HUDEP-2 (cell line): Measurements from ENCODE around the gene NPY4R.
"Not testable (repeated sequence)": the region's sequence is repeated elsewhere in the genome, so short reads cannot be mapped to it uniquely, and the experiment has no call there.

Experiments used
- DNase-seq, 76 experiments: peaks; one replicate each; lab custom pipeline; 2025; ENCODE audit not compliant: unreplicated experiment in 76 of 76; lab: John Stamatoyannopoulos, UW

The NPY4R gene, protein sequence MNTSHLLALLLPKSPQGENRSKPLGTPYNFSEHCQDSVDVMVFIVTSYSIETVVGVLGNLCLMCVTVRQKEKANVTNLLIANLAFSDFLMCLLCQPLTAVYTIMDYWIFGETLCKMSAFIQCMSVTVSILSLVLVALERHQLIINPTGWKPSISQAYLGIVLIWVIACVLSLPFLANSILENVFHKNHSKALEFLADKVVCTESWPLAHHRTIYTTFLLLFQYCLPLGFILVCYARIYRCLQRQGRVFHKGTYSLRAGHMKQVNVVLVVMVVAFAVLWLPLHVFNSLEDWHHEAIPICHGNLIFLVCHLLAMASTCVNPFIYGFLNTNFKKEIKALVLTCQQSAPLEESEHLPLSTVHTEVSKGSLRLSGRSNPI

GRCh38 chr10:46465765-46466164, at the start of gene NPY4R:
TSS of gene NPY4R (minus strand) at chr10:46465958. CDS start at chr10:46462635, 3,323 bp downstream.
- not testable (repeated sequence) for DNase-seq

DNA sequence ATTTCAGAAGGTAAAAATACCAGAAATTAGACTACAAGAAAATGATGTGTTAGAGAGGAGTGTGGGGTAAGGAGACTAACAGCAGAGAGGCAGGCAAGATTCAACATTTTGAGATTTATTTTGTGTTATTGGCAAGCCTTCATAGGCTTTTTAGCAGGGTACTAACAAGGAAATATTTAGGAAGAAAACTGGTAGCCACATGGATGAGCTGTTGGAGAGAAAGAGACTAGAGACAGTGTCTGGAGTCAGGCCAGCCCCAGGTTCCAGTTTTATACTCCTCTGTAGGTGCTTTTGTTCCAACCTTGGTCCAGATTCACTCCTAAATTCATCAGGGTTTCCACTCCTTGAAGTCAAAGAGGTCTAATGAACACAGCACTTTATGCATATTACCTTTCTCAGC, 49.6 kb upstream of the NPY4R start:
- no peak for DNase-seq

DNA sequence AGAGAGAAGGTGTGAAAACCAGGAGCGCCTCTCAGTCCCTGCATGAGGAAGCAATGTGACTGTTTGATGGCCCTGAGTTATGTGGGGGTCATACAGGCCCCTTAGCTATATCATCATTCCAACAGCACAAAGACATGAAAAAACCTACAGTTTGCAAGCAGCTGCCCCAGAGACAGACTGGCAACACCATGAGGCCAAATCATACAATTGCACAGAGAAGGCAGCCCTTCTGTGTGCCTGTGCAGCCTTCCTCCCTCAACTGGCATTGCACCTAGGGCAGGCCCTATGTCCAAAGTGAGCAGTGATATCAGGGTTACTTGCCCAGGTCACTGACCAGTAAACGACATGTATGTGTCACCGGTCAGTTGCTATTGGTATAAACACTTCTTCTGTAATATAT, 49.1 kb upstream of the NPY4R start:
- no peak for DNase-seq

GRCh38 chr10:46514431-46514861, 48.7 kb upstream of the NPY4R start:
- no peak for DNase-seq

DNA sequence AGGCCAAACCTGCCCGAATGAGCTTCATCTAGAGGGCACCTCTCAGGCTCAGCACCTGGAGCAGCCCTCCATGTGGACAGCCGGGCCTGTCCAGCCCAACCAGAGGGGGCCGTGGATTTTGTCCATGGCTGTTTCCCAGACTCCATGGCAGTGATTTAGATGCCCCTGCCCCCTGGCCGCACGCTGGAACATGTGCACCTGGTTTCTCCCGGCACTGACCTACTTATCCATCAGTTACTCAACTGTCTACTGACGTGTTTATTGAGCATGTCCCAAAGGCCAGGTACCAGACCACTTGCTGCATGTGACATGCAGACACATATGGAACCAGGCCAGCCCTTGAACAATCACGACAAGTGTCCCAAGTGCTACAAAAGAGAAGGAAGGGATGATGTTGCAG, 47.6 kb upstream of the NPY4R start:
- DNase-seq = not testable (repeated sequence)

DNA sequence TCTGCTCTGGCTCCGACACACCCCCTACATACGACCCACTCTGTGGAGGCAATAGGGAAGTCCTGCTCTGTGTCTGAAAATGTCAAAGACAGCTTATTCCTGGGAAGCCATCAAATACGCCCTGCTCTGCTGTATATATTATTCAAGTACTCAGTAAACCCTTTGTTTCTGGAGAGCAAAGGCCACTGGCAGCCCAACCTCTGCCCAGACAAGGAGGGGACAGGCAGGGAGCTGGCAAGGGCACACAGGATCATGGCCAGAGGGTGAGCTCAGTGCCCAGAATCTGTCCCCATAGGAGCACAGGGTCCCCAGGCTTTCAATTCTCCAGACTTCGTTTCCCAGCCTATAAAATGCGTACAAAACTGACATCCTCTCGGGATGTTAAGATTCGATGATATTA, 47.0 kb upstream of the NPY4R start:
- not testable (repeated sequence) for DNase-seq

GRCh38 chr10:46512002-46512401, 46.2 kb upstream of the NPY4R start:
- not testable (repeated sequence) for DNase-seq

- DNase-seq = not testable (repeated sequence)
These were observed 34.2 kb upstream of the NPY4R start for GRCh38 chr10:46499990-46500389.

DNA sequence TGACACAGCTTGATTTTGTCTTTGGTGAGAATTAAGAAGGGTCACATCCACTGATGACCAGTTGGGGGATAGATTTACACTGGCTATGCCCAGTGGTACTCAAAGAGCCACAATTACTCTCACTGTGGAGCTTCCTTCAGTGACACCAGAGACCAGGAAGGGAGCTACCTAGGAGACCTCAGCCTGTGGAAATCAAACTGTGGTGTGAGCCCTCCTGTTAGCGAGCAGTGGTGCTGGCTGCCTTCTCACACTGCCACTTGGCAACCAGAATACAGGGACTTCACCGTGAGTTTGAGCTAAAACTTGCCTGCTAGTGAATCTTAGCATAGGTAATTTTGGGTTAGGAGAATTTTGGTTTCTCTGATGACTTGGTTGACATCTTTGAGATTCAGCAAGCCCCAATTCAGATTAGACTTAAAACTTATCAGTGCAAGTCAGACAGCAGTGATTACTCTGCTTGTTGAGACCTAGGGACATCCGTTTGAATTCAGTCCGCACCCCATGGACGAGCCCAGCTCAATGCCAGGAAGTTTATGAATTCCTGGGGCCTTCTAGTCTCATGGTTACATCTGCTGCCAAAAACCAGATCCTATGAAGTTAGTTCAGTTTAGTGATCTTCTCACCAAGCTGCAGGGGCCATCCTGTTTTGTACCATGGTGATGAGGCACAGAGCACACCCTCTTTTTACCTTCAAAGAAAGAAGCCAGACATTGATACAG, 33.4 kb upstream of the NPY4R start:
- not testable (repeated sequence) for DNase-seq

GRCh38 chr10:46497878-46498277, 32.1 kb upstream of the NPY4R start:
- DNase-seq = not testable (repeated sequence)

DNA sequence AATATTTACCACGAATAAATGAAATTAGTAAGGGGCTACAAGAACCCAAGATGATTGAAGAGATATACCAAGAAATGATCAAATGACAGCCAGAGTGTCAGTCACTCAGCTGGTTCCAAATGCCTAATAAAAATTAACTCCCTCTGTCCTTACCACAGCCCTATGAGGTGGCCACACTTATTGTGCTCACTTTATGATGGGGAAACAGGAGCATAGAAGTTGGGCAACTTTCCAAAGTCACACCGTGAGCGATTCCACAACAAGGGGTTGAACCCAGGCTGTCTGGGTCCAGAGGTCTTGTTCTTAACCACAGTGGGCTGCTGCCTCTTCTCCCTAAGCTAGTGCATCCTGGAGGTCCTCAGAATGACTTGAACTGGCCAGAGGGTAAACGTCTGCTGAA, 31.6 kb upstream of the NPY4R start:
- not testable (repeated sequence) for DNase-seq

DNA sequence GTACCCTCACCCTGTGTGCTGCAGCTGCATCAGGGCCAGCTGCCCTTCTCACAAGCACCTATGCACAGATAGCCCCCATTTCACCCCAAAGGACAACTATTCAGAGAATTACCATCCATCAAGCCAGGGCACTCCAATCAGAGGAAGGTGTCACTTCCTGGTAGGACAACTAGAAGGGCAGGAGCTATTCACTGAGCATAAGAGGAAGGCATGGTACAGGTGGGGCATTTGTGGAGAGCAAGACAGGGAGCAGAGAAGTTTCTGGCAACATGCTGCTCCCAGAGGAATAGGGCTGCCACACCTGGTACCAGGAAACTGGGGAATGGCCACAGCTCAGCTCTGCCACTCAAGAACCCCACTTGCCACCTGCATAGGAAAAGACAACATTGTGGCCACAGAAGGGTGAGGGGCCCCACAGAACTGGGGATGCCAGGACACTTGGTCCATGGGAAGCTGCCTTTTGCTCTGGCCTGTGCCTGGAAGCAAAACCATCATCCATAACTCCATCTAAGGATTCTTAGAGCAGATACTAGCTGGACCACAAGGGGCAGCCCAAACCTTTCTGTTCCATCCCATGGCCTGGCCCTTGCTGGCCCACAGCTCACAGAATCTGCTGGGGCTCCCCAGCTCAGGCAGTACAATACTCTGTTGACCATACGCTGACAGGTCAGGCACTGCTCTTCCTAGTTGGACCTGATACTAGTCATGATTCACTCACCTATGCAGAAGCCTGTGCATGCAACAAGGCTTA, 25.8 kb upstream of the NPY4R start:
- not testable (repeated sequence) for DNase-seq

- not testable (repeated sequence) for DNase-seq
These were observed 24.5 kb upstream of the NPY4R start for GRCh38 chr10:46490285-46490684.

- DNase-seq = not testable (repeated sequence)
These were observed 20.7 kb upstream of the NPY4R start for GRCh38 chr10:46486459-46486858.

- DNase-seq = not testable (repeated sequence)
These were observed 9.1 kb upstream of the NPY4R start for GRCh38 chr10:46474746-46475320.

DNA sequence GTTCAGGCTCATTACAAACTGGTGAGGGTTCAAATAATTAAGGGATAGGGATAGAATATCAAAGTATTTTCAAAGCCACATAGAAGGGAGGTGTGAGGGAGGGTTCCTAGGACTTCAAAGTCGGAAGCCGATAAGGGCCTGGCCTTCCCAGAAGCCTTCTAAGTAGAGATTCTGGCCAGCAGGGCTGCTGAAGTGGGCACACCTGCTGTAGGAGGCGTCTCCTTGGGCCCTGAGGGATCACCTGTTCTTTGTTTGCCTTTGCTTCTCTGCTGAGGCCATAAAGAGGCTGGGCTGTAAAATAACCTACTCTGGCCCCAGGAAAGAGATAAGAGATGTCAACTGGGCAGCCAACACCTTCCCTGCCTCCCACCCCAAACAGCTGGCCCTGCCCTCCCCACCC, 8.0 kb upstream of the NPY4R start:
- DNase-seq = not testable (repeated sequence)

GRCh38 chr10:46470134-46470533, 4.4 kb upstream of the NPY4R start:
- not testable (repeated sequence) for DNase-seq

DNA sequence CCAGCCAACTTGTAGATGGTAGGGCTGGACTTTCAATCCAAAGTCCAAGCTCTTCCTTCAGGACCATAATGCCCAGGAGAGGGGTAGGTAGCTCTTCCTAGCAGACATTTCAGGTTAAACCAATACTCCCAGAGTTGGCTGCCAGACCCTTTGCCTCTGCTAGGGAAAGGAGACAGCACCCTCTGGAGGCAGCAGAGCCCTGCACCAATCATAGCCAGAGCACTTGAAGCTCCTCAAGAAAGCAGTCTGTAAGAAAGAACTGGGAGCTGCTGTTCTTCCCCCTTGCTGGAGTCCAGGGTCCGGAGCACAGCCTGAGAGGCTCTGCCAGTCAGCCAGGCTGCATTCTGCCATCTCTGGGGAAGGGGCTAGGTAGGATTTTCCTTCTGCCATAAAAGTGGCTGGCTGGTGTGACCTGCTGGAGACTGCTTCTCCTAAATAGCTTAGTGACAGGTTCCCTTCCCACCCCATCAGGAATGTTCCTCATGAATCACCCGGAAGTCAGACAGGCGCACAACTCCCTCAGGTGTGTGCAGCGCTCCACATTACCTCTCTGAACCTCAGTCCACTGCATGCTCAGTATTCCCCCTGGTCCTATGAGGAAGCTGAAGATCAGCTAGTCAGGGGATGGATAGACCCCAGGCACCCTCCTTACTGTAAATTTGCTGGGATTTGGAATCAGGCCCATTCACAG, 2.5 kb upstream of the NPY4R start:
- DNase-seq = not testable (repeated sequence)

DNA sequence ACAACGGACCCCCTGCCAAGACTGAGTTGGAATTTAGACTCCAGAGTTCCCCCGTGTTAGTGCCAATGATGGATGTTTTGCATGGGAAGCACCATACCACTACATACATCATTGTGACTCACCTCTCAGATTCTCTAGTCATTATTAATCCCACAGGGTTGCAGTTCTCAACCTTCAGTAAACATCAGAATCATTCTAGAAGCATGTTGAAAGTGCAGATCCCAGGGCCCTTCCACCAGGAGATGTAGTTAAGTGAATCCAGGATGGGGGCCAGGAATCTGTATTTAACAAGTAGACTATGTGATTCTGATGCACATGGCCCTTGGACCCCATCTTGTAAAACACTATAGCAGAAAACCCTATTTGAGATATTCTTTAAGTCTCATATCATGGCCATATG, 2.1 kb downstream of the NPY4R start:
- not testable (repeated sequence) for DNase-seq

GRCh38 chr10:46462276-46462675, 3.5 kb downstream of the NPY4R start:
- not testable (repeated sequence) for DNase-seq
